Activated naive CD8-positive, alpha-beta T cell treated with anti-CD3 and anti-CD28 coated beads, Interleukin-2, amount 50 U/mL, for 16 hours (primary cell): ENCODE results near the gene CHIA.
"Not testable (repeated sequence)": the region's sequence is repeated elsewhere in the genome, so short reads cannot be mapped to it uniquely, and the experiment has no call there.

Experiments used
- DNase-seq: peaks from one replicate; pipeline ENCODE4 v3.0.0-alpha.2; 2020; ENCODE audit warnings: low read depth, low spot score

Gene CHIA

GRCh38 chr1:111285879-111286278 is 4.8 kb upstream of the CHIA start:
- DNase-seq, result no peak

- no peak for DNase-seq
Observed at GRCh38 chr1:111286912-111287311, 3.7 kb upstream of the CHIA start.

- DNase-seq, result no peak
Observed at GRCh38 chr1:111289371-111289770, 1.3 kb upstream of the CHIA start.

- DNase-seq, result no peak
Observed at GRCh38 chr1:111290104-111290503, 547 bp upstream of the CHIA start.

- DNase-seq, result no peak
Observed at GRCh38 chr1:111294390-111294789, 3.7 kb downstream of the CHIA start.

- DNase-seq, result no peak
Observed at GRCh38 chr1:111302374-111302773, 11.7 kb downstream of the CHIA start.

GRCh38 chr1:111309690-111310089 is 19.0 kb downstream of the CHIA start:
- no peak for DNase-seq

DNA sequence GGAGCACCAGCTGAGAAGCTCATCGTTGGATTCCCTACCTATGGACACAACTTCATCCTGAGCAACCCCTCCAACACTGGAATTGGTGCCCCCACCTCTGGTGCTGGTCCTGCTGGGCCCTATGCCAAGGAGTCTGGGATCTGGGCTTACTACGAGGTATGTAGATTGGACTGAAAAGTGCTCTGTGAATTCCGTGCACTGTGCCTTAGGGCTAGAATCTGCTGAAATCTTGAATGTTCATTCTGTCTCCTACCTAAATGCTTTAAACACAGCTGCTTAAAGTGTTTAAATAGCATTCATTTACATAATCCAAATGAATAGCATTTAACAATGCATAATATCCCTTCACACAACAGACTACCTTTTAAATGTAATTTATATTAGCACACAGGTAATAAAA is 27.9 kb downstream of the CHIA start:
- DNase-seq, result no peak

DNA sequence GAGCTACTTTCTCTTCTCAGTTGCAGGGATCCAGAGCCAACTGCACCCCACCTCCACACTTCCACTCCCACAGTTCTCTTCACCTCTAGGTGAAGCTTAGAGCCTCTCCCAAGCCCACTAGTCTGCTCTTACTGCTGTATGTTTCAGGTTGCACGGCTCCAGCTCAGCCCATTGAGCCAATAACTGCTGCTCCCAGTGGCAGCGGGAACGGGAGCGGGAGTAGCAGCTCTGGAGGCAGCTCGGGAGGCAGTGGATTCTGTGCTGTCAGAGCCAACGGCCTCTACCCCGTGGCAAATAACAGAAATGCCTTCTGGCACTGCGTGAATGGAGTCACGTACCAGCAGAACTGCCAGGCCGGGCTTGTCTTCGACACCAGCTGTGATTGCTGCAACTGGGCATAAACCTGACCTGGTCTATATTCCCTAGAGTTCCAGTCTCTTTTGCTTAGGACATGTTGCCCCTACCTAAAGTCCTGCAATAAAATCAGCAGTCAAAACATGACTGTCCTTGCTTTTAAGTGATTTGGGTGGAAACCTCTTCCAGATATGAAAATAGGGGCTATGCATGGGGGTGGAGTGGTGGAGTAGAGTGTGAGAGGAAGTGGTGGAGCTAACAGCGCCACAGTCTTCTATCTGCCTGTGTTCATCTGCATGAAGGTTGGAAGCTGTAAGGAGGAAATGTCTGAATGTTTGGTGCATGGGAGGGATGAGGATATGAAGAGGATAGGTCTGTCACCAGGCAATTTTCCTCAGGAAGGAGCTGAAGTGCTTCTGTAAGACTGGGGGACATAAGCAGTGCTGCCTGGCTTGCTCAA is 29.6 kb downstream of the CHIA start:
- DNase-seq, result no peak

- DNase-seq, result no peak
Observed at GRCh38 chr1:111323231-111323630, 32.6 kb downstream of the CHIA start.

GRCh38 chr1:111332190-111332589 is 41.5 kb downstream of the CHIA start:
- no peak for DNase-seq

- peak; percentile 27 for DNase-seq
Observed at GRCh38 chr1:111334169-111334568, 43.5 kb downstream of the CHIA start.

- not testable (repeated sequence) for DNase-seq
Observed at GRCh38 chr1:111335214-111335877, 44.7 kb downstream of the CHIA start.

- DNase-seq, result not testable (repeated sequence)
Observed at GRCh38 chr1:111338849-111339248, 48.2 kb downstream of the CHIA start.

GRCh38 chr1:111346089-111346885 is 55.6 kb downstream of the CHIA start:
- peak; percentile 49 for DNase-seq

- DNase-seq, result no peak
Observed at GRCh38 chr1:111347026-111347425, 56.4 kb downstream of the CHIA start.

GRCh38 chr1:111351700-111352099 is 61.0 kb downstream of the CHIA start:
- no peak for DNase-seq

GRCh38 chr1:111354584-111354983 is 63.9 kb downstream of the CHIA start:
- DNase-seq, result no peak

- no peak for DNase-seq
Observed at GRCh38 chr1:111358964-111359363, 68.3 kb downstream of the CHIA start.

GRCh38 chr1:111359376-111359775 is 68.7 kb downstream of the CHIA start:
- no peak for DNase-seq

GRCh38 chr1:111360257-111360656 is 69.6 kb downstream of the CHIA start:
- not testable (repeated sequence) for DNase-seq

GRCh38 chr1:111361761-111362160 is 71.1 kb downstream of the CHIA start:
- DNase-seq, result no peak
